A549 treated with Mapracorat at 1 μM for 4 hours (cell line): Measurements from ENCODE around the gene PCCB. TPM values are rescaled to one million over a fixed set of nuclear protein-coding genes. Genes with fewer than 3 reads are reported as not detected.

ENCODE experiments used
- total RNA-seq: library from RNA; stranded (reverse); fragments of 200-300 nt; extraction: Qiagen RNA extraction; gene quantifications from 5 replicates; pipeline ENCODE4 v1.2.3, GENCODE V29; 2022

PCCB gene
- total RNA-seq, result 24.5 to 30.8 TPM (median 29.6 TPM) in 5 replicates

GRCh38 chr3:136250059-136250902 is at the start of gene PCCB:
PCCB (plus strand) TSS chr3:136250340; CDS start chr3:136250376, 36 bp downstream.

Other genes starting within 250 kb of the PCCB start
- gene MSL2, start 54.0 kb upstream of the PCCB start, total RNA-seq, result 5.8 to 7.7 TPM (median 6.7 TPM) in 5 replicates